ENCODE results near the gene ADSL.

DNA sequence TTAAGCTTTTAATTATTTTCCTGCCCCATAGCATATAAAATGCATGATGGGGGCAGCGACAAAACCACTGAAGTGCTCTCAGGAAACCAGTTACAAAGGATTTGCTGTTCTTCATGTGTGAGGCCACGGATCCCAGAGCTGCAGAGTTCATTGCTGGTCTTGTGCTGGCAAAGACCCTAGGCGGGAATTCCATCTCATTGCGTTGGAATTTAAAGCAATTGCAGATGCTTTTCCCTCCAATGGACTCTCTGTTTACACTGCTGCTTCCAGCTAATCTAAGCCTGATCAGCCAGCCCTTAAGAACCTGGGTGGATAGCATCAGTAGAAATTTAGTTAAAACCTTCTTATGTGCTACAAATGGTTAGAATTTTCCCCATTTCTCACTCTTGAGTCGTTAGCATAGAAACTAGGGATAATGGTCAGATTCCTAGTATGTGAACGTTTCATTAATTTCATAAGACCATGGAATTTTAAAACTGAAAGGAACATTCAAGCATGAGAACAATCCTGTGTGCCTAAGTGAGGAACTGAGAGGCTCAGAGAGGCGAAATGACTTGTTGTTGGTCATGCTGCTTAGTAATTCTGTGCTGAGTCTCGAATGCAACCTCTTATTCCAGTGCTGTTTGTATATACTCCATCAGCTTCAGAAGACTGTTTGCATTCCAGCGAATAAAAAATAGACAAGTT, 36.1 kb upstream of the ADSL start:
- TF ChIP-seq EZH2 (IDR thresholded peaks at IDR 0.05; ENCODE audit: insufficient read depth, poor library complexity, severe bottlenecking) (no peak), EZH2phosphoT487 (IDR thresholded peaks at IDR 0.05; ENCODE audit: insufficient read depth, low read depth) (0 out of 2 replicates have a peak, but pooled peaks have one; percentile 23)

All from GM23248 (cell line).